HG02588 (cell line): ENCODE data around the gene SLC43A2.
"Not testable (repeated sequence)": the region's sequence is repeated elsewhere in the genome, so short reads cannot be mapped to it uniquely, and the experiment has no call there.

Source experiments
- ATAC-seq: cut with Tn5 transposase; IDR thresholded peaks from one replicate; pipeline ENCODE4 v1.9.1; 2021; ENCODE audit warnings: mild to moderate bottlenecking, moderate library complexity; ENCODE audit not compliant: unreplicated experiment

SLC43A2 gene

GRCh38 chr17:1591474-1592090 lies 37.1 kb downstream of the SLC43A2 start:
- no peak for ATAC-seq

GRCh38 chr17:1590747-1591473 lies 37.7 kb downstream of the SLC43A2 start:
- ATAC-seq: no peak

GRCh38 chr17:1590029-1590746 lies 38.4 kb downstream of the SLC43A2 start:
- no peak for ATAC-seq

DNA sequence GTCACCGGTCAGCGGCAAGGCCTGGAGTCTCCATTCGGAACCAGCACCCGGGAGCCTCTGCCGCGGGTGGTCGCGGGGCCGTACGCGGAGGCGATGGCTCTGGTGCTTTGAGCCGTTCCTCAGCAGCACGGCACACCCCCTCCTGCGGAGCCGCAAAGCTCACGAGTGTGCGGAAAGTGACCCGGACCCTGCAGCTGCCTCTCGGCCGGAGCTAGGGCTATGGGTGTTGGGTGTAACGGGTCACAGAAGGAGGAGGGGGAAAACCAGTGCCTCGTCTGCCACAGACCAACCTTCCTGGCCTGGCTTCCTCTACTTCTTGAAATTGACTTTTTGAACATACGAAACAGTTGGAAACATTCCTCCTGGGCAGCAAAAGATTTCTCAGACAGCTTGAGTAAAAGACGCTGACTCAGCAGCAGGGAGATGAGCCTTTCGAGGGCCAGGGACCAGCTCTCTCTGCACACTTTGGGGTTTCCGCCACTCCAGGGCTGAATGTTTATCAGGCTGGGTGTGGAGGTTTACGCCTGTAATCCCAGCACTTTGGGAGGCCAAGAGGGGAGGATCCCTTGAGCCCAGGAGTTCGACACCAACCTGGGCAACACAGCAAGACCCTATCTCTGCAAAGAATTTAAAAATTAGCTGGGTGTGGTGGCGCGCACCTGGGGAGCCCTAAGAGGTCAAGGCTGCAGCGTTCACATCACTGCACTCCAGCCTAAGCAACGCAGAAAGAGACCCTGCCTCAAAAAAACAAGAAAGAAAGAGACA lies 39.6 kb downstream of the SLC43A2 start:
- ATAC-seq: no peak

DNA sequence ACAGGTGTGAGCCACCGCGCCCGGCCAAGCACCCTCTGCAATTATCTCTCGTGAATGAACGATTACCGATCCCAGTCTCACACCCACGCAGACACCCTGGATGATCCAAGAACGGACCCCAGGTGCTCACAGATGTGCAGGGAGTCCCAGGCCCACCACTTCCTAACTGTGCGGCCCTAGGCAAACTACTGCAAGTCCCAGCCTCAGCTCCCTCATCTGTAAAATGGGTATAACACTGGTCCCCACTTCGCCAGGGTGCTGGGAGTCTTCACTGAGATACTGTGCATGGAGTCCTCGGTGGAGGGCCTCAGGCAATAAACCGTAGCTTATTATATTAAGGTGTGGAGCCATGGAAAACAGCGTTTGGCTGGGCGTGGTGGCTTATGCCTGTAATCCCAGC lies 44.5 kb downstream of the SLC43A2 start:
- no peak for ATAC-seq

DNA sequence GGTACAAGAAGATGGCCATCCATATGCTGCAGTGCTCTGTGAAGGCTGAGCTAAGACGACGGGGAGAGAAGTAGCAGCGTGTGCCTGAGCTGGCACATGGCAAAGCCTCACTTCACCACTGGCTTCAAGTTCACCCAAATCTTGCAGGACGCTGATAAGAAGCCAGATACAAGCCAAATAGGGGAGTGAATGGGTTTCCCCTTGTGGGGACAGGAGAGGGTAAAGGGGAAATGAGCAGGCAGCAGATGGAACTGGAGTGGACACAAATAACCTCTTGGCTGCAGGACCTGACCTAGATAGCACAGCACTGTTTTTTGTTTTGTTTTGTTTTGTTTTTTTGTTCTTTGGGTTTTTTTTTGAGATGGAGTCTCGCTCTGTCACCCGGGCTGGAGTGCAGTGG lies 45.1 kb downstream of the SLC43A2 start:
- no peak for ATAC-seq

- no peak for ATAC-seq
These were observed 46.3 kb downstream of the SLC43A2 start for GRCh38 chr17:1582374-1582773.

- ATAC-seq: no peak
These were observed 47.5 kb downstream of the SLC43A2 start for GRCh38 chr17:1580979-1581676.

GRCh38 chr17:1578029-1578428 lies 50.6 kb downstream of the SLC43A2 start:
- ATAC-seq: no peak

DNA sequence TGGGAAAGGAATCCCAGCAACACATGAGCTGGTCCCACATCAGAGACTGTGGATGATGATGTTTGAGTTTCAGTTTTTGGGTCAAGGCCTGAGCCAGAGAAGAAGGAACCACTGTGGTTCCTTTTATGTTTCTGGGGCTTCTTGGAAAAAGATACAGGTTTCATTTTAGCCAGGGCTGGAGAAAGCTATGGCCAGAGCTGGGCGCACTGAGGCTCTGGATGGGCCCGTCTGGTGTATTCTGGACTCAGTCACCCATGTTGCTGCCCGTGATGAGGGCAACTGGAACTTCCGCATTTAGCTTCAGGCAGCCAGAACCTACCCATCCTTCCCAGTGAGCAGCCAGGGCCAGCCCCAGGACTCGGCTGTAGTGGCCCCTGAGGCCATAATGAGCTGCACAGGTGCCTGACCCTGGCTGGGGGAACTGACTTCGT lies 51.0 kb downstream of the SLC43A2 start:
- no peak for ATAC-seq

DNA sequence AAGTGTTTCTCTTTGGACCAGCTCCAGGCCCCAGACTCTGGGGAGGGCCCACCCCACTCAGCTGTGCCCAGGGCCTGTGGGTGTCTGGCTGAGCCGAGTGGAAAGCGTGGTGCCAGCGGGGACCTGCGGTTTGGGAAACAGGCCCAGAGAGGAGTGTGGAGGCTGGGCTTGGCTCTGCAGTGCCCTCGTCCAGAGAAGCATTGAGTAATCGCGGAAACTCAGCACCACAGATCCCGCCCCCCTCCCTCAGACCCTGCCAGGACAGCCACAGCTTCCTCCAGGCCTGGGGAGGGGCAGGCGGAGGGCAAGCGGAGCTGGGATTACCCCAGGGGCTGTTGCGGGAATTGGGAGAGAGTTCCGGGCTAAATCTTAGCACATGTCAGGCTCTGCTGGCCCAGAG lies 51.5 kb downstream of the SLC43A2 start:
- no peak for ATAC-seq

- no peak for ATAC-seq
These were observed 52.1 kb downstream of the SLC43A2 start for GRCh38 chr17:1576500-1576899.

GRCh38 chr17:1574697-1575471 lies 53.8 kb downstream of the SLC43A2 start:
- ATAC-seq: no peak

GRCh38 chr17:1573932-1574696 lies 54.5 kb downstream of the SLC43A2 start:
- no peak for ATAC-seq

DNA sequence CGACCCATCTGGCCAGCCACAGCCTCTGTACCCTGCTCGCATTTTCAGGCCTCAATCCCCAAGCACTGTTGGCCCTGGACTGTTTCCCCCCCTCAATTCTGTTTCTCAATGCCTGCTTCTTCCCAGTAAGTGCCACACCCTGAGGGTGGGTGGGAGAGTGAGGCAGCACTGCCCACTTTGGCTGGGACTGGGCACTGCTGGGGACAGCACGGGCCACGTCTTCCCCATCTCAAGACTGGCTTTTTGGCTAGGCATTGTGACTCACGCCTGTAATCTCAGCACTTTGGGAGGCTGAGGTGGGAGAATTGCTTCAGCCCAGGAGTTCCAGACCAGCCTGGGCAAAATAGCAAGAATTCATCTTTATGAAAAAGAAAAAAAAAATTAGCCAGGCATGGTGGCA lies 56.0 kb downstream of the SLC43A2 start:
- ATAC-seq: not testable (repeated sequence)

- ATAC-seq: no peak
These were observed 57.3 kb downstream of the SLC43A2 start for GRCh38 chr17:1571341-1571704.

DNA sequence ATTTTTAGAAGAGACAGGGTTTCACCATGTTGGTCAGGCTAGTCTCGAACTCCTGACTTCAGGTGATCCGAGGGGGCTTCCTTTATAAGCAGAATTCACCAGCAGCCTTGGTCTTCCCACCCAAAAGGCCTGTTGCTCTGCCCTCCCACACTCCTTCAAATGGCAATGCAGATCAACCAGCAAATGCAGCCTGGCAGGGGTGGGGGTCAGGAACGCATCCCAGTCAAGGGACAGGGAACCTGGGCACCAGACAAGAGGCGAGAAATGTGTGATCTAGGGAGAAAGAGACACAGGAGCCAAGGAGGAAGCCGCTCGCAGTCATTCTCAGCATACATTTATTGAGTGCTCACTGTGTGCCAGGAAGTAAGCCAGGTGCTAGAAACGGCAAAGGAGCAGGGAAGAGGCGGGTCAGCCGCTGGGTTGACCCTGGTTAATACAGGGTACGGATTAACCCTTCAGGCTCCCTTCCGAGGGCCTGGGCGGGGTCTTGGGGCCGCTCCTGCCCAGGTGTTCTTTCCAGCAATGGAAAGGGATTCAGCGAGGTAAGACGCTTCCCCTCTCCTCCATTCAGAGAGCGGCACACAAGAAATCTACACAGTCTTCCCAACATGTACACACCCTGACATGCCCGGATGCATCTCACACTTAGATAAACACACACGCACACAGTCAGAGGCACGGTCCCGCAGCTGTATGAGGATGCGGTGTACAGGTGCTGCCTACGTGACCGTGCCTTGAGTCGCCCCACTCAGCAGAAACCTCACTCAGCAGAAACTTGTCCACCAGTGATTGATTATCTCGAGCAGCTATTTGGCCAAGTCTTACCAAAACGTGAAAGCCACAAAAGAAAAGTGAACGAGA lies 59.5 kb downstream of the SLC43A2 start:
- no peak for ATAC-seq

DNA sequence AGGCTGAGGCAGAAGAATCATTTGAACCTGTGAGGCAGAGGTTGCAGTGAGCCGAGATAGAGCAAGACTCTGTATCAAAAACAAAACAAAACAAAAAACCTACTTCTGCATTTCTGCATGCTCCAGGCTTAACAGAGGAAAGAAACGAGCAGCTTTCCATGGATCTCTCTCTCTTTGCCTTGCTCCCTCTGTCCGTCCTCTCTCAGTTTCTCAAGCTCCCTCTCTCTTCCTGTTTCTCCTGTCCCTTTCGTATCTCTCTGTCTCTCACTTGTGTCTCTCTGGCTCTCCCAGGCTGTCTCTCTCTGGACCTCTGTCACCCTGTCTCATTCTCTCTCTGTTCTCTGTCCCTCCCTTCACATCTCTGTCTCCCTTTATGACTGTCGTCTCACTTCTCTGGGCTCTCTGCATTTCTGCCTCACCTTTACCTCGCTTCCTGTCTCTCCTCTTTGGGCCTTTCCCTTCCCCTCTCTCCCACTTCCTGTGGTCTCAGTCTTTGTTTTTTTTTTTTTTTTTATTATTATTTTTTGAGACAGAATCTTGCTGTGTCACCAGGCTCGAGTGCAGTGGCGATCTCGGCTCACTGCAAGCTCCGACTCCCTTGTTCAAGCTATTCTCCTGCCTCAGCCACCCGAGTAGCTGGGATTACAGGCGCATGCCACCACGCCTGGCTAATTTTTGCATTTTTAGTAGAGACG lies 62.0 kb downstream of the SLC43A2 start:
- ATAC-seq: no peak
